ENCODE data around the gene FBXL19.

Gene FBXL19

DNA sequence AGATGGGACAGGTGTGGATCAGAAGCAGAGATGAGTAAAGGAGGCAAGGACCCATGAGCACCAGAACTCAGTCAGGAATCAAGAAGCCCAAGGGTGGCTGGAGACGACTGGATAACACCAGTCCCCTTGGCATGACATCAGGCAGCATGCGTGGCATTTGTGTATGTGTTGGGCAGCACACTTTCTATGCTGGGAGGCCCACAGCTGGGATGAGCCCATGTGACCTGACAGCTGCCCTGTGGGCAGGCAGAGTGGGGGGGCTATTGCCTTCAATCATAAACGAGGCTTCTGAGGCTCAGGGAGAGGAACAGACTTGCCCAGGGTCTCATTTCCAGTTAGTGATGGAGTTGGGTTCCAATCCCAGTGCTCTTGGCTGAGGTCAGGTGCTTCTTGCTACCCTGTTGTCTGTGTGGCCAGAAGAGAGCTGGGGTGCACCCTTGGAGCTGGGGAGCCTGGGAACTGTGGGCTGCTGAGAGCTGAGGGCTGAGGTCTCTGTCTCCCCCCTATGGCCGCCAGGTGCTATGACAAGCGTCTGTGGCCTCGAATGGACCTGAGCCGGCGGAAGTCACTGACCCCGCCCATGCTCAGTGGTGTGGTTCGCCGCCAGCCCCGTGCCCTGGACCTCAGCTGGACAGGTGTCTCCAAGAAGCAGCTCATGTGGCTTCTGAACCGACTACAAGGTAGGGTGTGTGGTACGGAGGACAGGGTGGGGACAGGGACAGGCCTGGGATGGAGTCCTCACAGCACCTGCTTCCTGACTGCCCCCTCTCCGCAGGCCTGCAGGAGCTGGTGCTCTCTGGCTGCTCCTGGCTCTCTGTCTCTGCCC, 18.4 kb downstream of the FBXL19 start:
- Histone ChIP-seq H4K8ac (ENCODE audit: low read depth, low read length) (no peak overlapping the region), H3K79me1 (ENCODE audit: low read length) (peaks cover 2% of the 10 kb centered on the region), H3K79me2 (ENCODE audit: control insufficient read depth, insufficient read depth, low read length) (no peaks in the 10 kb centered on the region), H3K18ac (ENCODE audit: low read length) (no peak overlapping the region), H3K4me3 (ENCODE audit: low read length) (no peak overlapping the region), H3K56ac (ENCODE audit: low read length) (peak overlapping the region; percentile 35), H3K27ac (ENCODE audit: low read depth, low read length) (no peak overlapping the region), H3K23ac (ENCODE audit: low read length) (no peak overlapping the region), H2BK120ac (ENCODE audit: low read depth, low read length) (no peak overlapping the region), H3K4me2 (ENCODE audit: low read length) (no peak overlapping the region), H3K36me3 (ENCODE audit: control insufficient read depth, insufficient read depth, low read length) (peaks cover 9% of the 10 kb centered on the region), H2BK15ac (replicated peaks; ENCODE audit: low read depth) (no peak overlapping the region), H3K4ac (ENCODE audit: low read depth, low read length) (no peak overlapping the region), H3K4me1 (ENCODE audit: control insufficient read depth, low read depth, low read length) (no peaks in the 10 kb centered on the region), H3K9ac (ENCODE audit: low read length) (peak overlapping the region; percentile 33), H2BK5ac (ENCODE audit: low read length) (no peak overlapping the region), H2AK5ac (ENCODE audit: low read length) (no peak overlapping the region), H4K5ac (ENCODE audit: low read length) (no peak overlapping the region), H3K27me3 (ENCODE audit: insufficient read depth, low read length, poor library complexity) (no peaks in the 10 kb centered on the region)
- WGBS (ENCODE audit: extremely low coverage, insufficient coverage, low lambda C conversion rate): no CpG with 5 or more reads among the region's 15 CpGs
- DNase-seq: peak; percentile 79

GRCh38 chr16:30942426-30942806, 19.0 kb downstream of the FBXL19 start:
- Histone ChIP-seq H3K27ac (ENCODE audit: low read depth, low read length) (no peak overlapping the region), H3K56ac (ENCODE audit: low read length) (peak overlapping the region; percentile 35), H3K36me3 (ENCODE audit: control insufficient read depth, insufficient read depth, low read length) (peaks cover 8% of the 10 kb centered on the region), H2AK5ac (ENCODE audit: low read length) (no peak overlapping the region), H3K27me3 (ENCODE audit: insufficient read depth, low read length, poor library complexity) (no peaks in the 10 kb centered on the region), H3K4ac (ENCODE audit: low read depth, low read length) (no peak overlapping the region), H3K79me2 (ENCODE audit: control insufficient read depth, insufficient read depth, low read length) (no peaks in the 10 kb centered on the region), H2BK5ac (ENCODE audit: low read length) (no peak overlapping the region), H3K4me3 (ENCODE audit: low read length) (no peak overlapping the region), H3K4me1 (ENCODE audit: control insufficient read depth, low read depth, low read length) (no peaks in the 10 kb centered on the region), H2BK15ac (replicated peaks; ENCODE audit: low read depth) (no peak overlapping the region), H3K23ac (ENCODE audit: low read length) (no peak overlapping the region), H3K79me1 (ENCODE audit: low read length) (peaks cover 2% of the 10 kb centered on the region), H3K4me2 (ENCODE audit: low read length) (no peak overlapping the region), H4K8ac (ENCODE audit: low read depth, low read length) (no peak overlapping the region), H4K5ac (ENCODE audit: low read length) (no peak overlapping the region), H3K18ac (ENCODE audit: low read length) (no peak overlapping the region), H3K9ac (ENCODE audit: low read length) (no peak overlapping the region), H2BK120ac (ENCODE audit: low read depth, low read length) (no peak overlapping the region)
- DNase-seq: no peak
- WGBS (ENCODE audit: extremely low coverage, insufficient coverage, low lambda C conversion rate): no CpG with 5 or more reads among the region's 4 CpGs

DNA sequence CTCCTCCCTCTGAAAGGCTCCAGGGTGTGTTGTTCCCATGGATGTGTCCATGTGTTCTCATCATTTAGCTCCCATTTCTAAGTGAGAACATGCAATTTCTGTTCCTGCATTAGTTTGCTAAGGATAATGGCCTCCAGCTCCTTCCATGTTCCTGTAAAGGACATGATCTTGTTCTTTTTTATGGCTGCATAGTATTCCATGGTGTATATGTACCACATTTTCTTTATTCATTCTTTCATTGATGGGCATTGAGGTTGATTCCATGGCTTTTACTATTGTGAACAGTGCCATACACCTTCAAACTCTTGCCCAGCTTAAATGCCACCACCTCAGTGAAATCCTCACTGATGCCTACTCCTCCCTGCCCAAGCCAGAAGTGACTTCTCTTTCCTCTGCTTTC, 21.0 kb downstream of the FBXL19 start:
- no peaks in the 10 kb centered on the region for H3K27me3 ChIP-seq (ENCODE audit: insufficient read depth, low read length, poor library complexity)
- no peak overlapping the region for H3K9ac ChIP-seq (ENCODE audit: low read length)
- peaks cover 8% of the 10 kb centered on the region for H3K36me3 ChIP-seq (ENCODE audit: control insufficient read depth, insufficient read depth, low read length)
- no peak overlapping the region for H4K8ac ChIP-seq (ENCODE audit: low read depth, low read length)
- no peaks in the 10 kb centered on the region for H3K79me2 ChIP-seq (ENCODE audit: control insufficient read depth, insufficient read depth, low read length)
- H3K27ac ChIP-seq (ENCODE audit: low read depth, low read length): no peak overlapping the region
- H2BK5ac ChIP-seq (ENCODE audit: low read length): no peak overlapping the region
- no peak overlapping the region for H3K4me3 ChIP-seq (ENCODE audit: low read length)
- H3K4ac ChIP-seq (ENCODE audit: low read depth, low read length): no peak overlapping the region
- no peak overlapping the region for H3K23ac ChIP-seq (ENCODE audit: low read length)
- H3K18ac ChIP-seq (ENCODE audit: low read length): no peak overlapping the region
- no peak overlapping the region for H4K5ac ChIP-seq (ENCODE audit: low read length)
- H2BK120ac ChIP-seq (ENCODE audit: low read depth, low read length): no peak overlapping the region
- peaks cover 2% of the 10 kb centered on the region for H3K79me1 ChIP-seq (ENCODE audit: low read length)
- H3K56ac ChIP-seq (ENCODE audit: low read length): no peak overlapping the region
- H2BK15ac ChIP-seq (replicated peaks; ENCODE audit: low read depth): no peak overlapping the region
- H2AK5ac ChIP-seq (ENCODE audit: low read length): no peak overlapping the region
- no peak overlapping the region for H3K4me2 ChIP-seq (ENCODE audit: low read length)
- no peak for DNase-seq
- H3K4me1 ChIP-seq (ENCODE audit: control insufficient read depth, low read depth, low read length): peaks cover 2% of the 10 kb centered on the region

DNA sequence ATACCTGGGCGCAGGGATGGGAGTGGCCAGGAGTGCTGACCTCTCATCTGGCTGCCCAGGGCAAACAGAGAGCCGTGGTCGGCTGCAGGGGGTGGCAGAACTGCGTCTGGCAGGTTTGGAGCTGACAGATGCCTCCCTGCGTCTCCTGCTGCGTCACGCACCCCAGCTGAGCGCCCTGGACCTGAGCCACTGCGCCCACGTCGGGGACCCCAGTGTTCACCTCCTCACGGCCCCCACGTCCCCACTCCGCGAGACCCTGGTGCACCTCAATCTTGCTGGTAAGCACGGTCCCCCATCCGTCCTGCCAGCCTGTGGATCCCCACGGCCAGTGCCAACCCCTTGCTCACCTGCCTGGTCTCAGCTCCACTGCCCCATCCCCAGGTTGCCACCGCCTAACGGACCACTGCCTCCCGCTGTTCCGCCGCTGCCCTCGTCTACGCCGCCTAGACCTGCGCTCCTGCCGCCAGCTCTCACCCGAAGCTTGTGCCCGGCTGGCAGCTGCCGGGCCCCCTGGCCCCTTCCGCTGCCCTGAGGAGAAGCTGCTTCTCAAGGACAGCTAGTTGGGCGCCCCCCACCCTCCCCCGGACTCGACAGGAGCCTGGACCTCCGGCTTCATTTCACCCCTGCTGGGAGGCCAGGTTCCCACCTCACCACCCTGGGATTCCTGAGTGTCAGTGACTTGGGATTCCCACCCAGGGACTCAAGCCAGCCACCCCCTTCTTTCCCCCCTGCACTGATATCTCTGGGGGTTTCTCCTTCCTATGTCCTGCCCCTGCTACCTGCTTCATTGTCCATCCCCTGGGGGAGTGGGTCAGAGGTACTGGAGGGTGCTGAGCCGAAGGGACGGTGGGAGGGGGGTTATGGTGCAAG, 23.5 kb downstream of the FBXL19 start:
- no CpG with 5 or more reads among the region's 38 CpGs for WGBS (ENCODE audit: extremely low coverage, insufficient coverage, low lambda C conversion rate)
- H4K8ac ChIP-seq (ENCODE audit: low read depth, low read length): no peak overlapping the region
- no peak overlapping the region for H2AK5ac ChIP-seq (ENCODE audit: low read length)
- H3K36me3 ChIP-seq (ENCODE audit: control insufficient read depth, insufficient read depth, low read length): peaks cover 7% of the 10 kb centered on the region
- no peaks in the 10 kb centered on the region for H3K27me3 ChIP-seq (ENCODE audit: insufficient read depth, low read length, poor library complexity)
- peak overlapping the region; percentile 60 for H3K56ac ChIP-seq (ENCODE audit: low read length)
- H3K18ac ChIP-seq (ENCODE audit: low read length): no peak overlapping the region
- H3K4me2 ChIP-seq (ENCODE audit: low read length): no peak overlapping the region
- H4K5ac ChIP-seq (ENCODE audit: low read length): no peak overlapping the region
- no peak overlapping the region for H3K9ac ChIP-seq (ENCODE audit: low read length)
- no peak overlapping the region for H2BK120ac ChIP-seq (ENCODE audit: low read depth, low read length)
- DNase-seq: no peak
- no peak overlapping the region for H2BK5ac ChIP-seq (ENCODE audit: low read length)
- H3K4ac ChIP-seq (ENCODE audit: low read depth, low read length): no peak overlapping the region
- no peak overlapping the region for H3K23ac ChIP-seq (ENCODE audit: low read length)
- H3K79me2 ChIP-seq (ENCODE audit: control insufficient read depth, insufficient read depth, low read length): no peaks in the 10 kb centered on the region
- no peak overlapping the region for H3K4me3 ChIP-seq (ENCODE audit: low read length)
- no peak overlapping the region for H3K27ac ChIP-seq (ENCODE audit: low read depth, low read length)
- H2BK15ac ChIP-seq (replicated peaks; ENCODE audit: low read depth): no peak overlapping the region
- peaks cover 7% of the 10 kb centered on the region for H3K4me1 ChIP-seq (ENCODE audit: control insufficient read depth, low read depth, low read length)
- peaks cover 5% of the 10 kb centered on the region for H3K79me1 ChIP-seq (ENCODE audit: low read length)

- Histone ChIP-seq H3K4me1 (ENCODE audit: control insufficient read depth, low read depth, low read length) (peaks cover 7% of the 10 kb centered on the region), H3K79me1 (ENCODE audit: low read length) (peaks cover 5% of the 10 kb centered on the region), H2BK5ac (ENCODE audit: low read length) (no peak overlapping the region), H4K8ac (ENCODE audit: low read depth, low read length) (no peak overlapping the region), H3K4ac (ENCODE audit: low read depth, low read length) (no peak overlapping the region), H3K56ac (ENCODE audit: low read length) (peak overlapping the region; percentile 78), H2BK120ac (ENCODE audit: low read depth, low read length) (no peak overlapping the region), H3K23ac (ENCODE audit: low read length) (no peak overlapping the region), H3K18ac (ENCODE audit: low read length) (peak overlapping the region; percentile 29), H3K27ac (ENCODE audit: low read depth, low read length) (peak overlapping the region; percentile 49), H4K5ac (ENCODE audit: low read length) (no peak overlapping the region), H3K36me3 (ENCODE audit: control insufficient read depth, insufficient read depth, low read length) (peaks cover 7% of the 10 kb centered on the region), H3K4me2 (ENCODE audit: low read length) (peak overlapping the region; percentile 68), H3K9ac (ENCODE audit: low read length) (peak overlapping the region; percentile 66), H3K27me3 (ENCODE audit: insufficient read depth, low read length, poor library complexity) (no peaks in the 10 kb centered on the region), H3K79me2 (ENCODE audit: control insufficient read depth, insufficient read depth, low read length) (no peaks in the 10 kb centered on the region), H2AK5ac (ENCODE audit: low read length) (no peak overlapping the region), H2BK15ac (replicated peaks; ENCODE audit: low read depth) (no peak overlapping the region), H3K4me3 (ENCODE audit: low read length) (no peak overlapping the region)
- no CpG with 5 or more reads among the region's 3 CpGs for WGBS (ENCODE audit: extremely low coverage, insufficient coverage, low lambda C conversion rate)
- DNase-seq: no peak
Measured at GRCh38 chr16:30947541-30947858, 24.1 kb downstream of the FBXL19 start.

Measured in mesendoderm (in vitro differentiated cells).